ENCODE measurements around the gene LANCL1. TPM values are rescaled to one million over a fixed set of nuclear protein-coding genes. Genes with fewer than 3 reads are reported as not detected.
A peak's percentile ranks its signal among the peaks of the same experiment; 100 is the strongest.

The LANCL1 gene
- polyA plus RNA-seq, 4 donors = 8.6 to 41.3 (median 15.2) TPM

DNA sequence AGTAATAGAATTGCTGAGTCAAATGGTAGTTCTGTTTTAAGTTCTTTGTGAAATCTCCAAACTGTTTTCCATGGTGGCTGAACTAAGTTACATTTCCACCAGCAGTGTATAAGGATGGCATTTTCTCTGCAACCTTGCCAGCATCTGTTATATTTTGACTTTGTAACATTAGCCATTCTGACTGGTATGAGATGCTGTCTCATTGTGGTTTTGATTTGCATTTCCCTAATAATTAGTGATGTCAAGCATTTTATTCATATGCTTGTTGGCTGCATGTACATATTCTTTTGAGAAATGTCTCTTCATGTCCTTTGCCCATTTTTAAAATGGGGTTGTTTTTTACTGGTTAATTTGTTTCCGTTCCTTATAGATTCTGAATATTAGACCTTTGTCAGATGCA lies 63.9 kb downstream of the LANCL1 start:
- WGBS, 3 donors = 90 to 94% (median 92%) methylated on average over 1 of the region's 1 CpG
- FAIRE-seq = no peak
- no peaks in the 10 kb centered on the region for H3K4me1 ChIP-seq (ENCODE audit: control insufficient read depth in 3 of 3, insufficient read depth in 2 of 3, low read depth in 1 of 3, low read length in 2 of 3)

DNA sequence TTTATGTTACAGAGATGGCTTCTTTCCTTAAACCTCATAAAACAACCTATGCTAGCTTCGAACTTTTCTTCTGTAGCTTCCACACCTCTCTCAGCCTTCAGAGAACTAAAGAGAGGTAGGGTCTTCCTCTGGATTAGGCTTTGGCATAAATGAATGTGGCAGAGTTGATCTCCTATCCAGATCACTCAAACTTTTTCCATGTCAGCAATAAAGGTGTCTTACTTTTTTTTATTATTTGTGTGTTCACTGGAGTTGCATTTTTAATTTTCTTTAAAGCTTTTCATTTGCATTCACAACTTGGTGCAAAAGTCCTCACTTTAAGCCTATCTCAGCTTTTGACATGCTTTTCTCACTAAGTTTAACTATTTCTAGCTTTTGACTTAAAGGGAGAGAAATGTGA lies 66.0 kb downstream of the LANCL1 start:
- no peak overlapping the region for H3K27ac ChIP-seq (ENCODE audit: low read depth in 1 of 3, low read length in 2 of 3)
- FAIRE-seq = no peak
- no peaks in the 10 kb centered on the region for H3K4me1 ChIP-seq (ENCODE audit: control insufficient read depth in 3 of 3, insufficient read depth in 2 of 3, low read depth in 1 of 3, low read length in 2 of 3)
- H3K9me3 ChIP-seq (ENCODE audit: control insufficient read depth in 2 of 2, insufficient read depth in 1 of 2, low read depth in 1 of 2, low read length in 1 of 2) = no peaks in the 10 kb centered on the region
- DNase-seq = no peak
- H3K36me3 ChIP-seq (ENCODE audit: control insufficient read depth in 3 of 3, insufficient read depth in 2 of 3, low read depth in 1 of 3, low read length in 3 of 3) = no peaks in the 10 kb centered on the region
- H3K4me3 ChIP-seq (ENCODE audit: low read depth in 1 of 3, low read length in 3 of 3) = no peak overlapping the region
- 58 to 74% (median 65%) methylated on average over 1 of the region's 1 CpG for WGBS, 3 donors
- H3K27me3 ChIP-seq (ENCODE audit: control insufficient read depth in 3 of 3, insufficient read depth in 3 of 3, low read length in 3 of 3) = no peaks in the 10 kb centered on the region

More for the DNA sequence above, 63.9 kb downstream of the LANCL1 start:
- Histone ChIP-seq H3K9me3 (ENCODE audit: control insufficient read depth in 2 of 2, insufficient read depth in 1 of 2, low read depth in 1 of 2, low read length in 1 of 2) (no peaks in the 10 kb centered on the region), H3K27me3 (ENCODE audit: control insufficient read depth in 3 of 3, insufficient read depth in 3 of 3, low read length in 3 of 3) (peaks cover 0 to 4% (median 2%) of the 10 kb centered on the region in 3 donors), H3K27ac (ENCODE audit: low read depth in 1 of 3, low read length in 2 of 3) (no peak overlapping the region), H3K4me3 (ENCODE audit: low read depth in 1 of 3, low read length in 3 of 3) (no peak overlapping the region), H3K36me3 (ENCODE audit: control insufficient read depth in 3 of 3, insufficient read depth in 2 of 3, low read depth in 1 of 3, low read length in 3 of 3) (no peaks in the 10 kb centered on the region)
- DNase-seq = no peak

DNA sequence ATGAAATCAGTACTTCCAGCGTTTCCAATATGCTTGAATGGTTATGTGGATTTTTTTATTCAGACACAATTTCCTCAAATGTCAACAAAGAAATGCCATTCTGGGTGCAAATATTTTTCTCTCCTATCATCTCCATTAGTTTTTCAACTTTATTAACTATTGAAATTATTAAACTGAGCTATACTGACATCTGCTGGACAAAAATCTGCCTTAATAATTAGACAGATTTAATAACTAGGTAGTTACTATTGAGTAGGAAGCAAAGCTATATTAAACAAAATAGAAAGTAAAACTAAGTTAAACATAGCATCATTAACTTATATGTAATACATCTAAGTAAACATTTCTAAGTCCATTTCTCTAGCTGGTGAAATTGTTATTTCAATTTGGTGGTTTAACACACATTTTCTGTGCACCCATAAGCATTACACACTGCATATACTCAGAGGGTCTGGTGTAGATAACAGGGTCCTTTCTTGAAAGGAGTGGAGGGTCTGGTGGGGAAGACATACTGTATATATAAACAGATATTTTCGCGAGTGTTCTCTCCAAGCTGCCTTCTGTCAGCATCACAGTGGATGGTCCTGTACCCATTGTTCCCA lies 77.0 kb downstream of the LANCL1 start:
- no peaks in the 10 kb centered on the region for H3K36me3 ChIP-seq (ENCODE audit: control insufficient read depth in 3 of 3, insufficient read depth in 2 of 3, low read depth in 1 of 3, low read length in 3 of 3)
- no peaks in the 10 kb centered on the region for H3K27me3 ChIP-seq (ENCODE audit: control insufficient read depth in 3 of 3, insufficient read depth in 3 of 3, low read length in 3 of 3)
- peak; percentile 36 for FAIRE-seq
- DNase-seq = peak; percentile 2 to 41
- H3K4me3 ChIP-seq (ENCODE audit: low read depth in 1 of 3, low read length in 3 of 3) = no peak overlapping the region
- H3K9me3 ChIP-seq (ENCODE audit: control insufficient read depth in 2 of 2, insufficient read depth in 1 of 2, low read depth in 1 of 2, low read length in 1 of 2) = no peaks in the 10 kb centered on the region
- 53 to 63% (median 56%) methylated on average over 3 of the region's 3 CpGs for WGBS, 3 donors
- no peak overlapping the region for H3K27ac ChIP-seq (ENCODE audit: low read depth in 1 of 3, low read length in 2 of 3)
- H3K4me1 ChIP-seq (ENCODE audit: control insufficient read depth in 3 of 3, insufficient read depth in 2 of 3, low read depth in 1 of 3, low read length in 2 of 3) = no peaks in the 10 kb centered on the region

DNA sequence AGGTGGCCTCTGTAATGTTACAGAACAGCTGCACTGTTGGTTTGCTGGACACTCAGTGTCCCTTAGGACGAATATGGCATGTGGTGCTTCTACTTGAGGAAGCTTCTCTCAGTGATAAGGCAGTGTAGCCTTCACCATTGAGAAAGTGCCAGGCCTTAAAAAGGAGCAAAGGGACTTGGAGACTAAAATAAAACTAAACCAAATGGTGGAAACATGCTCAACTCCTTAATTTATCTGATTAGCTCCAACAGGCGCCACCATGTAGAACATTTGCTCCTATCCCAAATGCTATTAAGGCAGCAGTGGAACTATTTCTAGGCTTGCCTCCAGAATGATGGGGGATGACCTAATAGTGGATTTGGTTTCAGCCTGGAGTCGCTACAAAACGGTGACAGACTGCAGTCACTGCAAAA lies 84.1 kb downstream of the LANCL1 start:
- Histone ChIP-seq H3K4me1 (ENCODE audit: control insufficient read depth in 3 of 3, insufficient read depth in 2 of 3, low read depth in 1 of 3, low read length in 2 of 3) (no peaks in the 10 kb centered on the region), H3K36me3 (ENCODE audit: control insufficient read depth in 3 of 3, insufficient read depth in 2 of 3, low read depth in 1 of 3, low read length in 3 of 3) (no peaks in the 10 kb centered on the region), H3K27ac (ENCODE audit: low read depth in 1 of 3, low read length in 2 of 3) (no peak overlapping the region), H3K9me3 (ENCODE audit: control insufficient read depth in 2 of 2, insufficient read depth in 1 of 2, low read depth in 1 of 2, low read length in 1 of 2) (no peaks in the 10 kb centered on the region), H3K4me3 (ENCODE audit: low read depth in 1 of 3, low read length in 3 of 3) (no peak overlapping the region), H3K27me3 (ENCODE audit: control insufficient read depth in 3 of 3, insufficient read depth in 3 of 3, low read length in 3 of 3) (no peaks in the 10 kb centered on the region)
- DNase-seq (no peak), FAIRE-seq (no peak)
- 62 to 76% (median 72%) methylated on average over 4 of the region's 4 CpGs for WGBS, 3 donors

DNA sequence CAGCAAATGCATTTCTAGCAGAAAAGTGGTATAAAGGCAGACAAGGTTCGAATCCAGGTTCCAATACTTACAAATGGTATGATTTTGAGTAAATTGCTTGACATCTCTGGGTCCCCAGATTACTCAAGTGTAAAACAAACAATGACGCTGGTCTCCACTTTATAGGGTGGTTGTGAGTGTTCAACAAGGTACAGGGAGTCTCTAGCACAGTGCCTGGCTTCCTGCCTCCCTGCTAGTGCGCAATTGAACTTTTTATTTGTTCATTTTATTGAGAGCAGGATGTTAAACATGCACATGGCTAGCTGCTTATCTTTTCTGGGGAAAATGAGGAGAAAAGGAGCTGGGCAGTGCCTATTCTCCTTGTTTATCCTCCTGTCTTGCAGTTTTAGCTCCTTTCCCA lies 86.7 kb downstream of the LANCL1 start:
- H3K36me3 ChIP-seq (ENCODE audit: control insufficient read depth in 3 of 3, insufficient read depth in 2 of 3, low read depth in 1 of 3, low read length in 3 of 3) = no peaks in the 10 kb centered on the region
- no peak overlapping the region for H3K4me3 ChIP-seq (ENCODE audit: low read depth in 1 of 3, low read length in 3 of 3)
- 52 to 72% (median 53%) methylated on average over 3 of the region's 3 CpGs for WGBS, 3 donors
- FAIRE-seq (no peak), DNase-seq (no peak)
- H3K27me3 ChIP-seq (ENCODE audit: control insufficient read depth in 3 of 3, insufficient read depth in 3 of 3, low read length in 3 of 3) = no peaks in the 10 kb centered on the region
- H3K9me3 ChIP-seq (ENCODE audit: control insufficient read depth in 2 of 2, insufficient read depth in 1 of 2, low read depth in 1 of 2, low read length in 1 of 2) = no peaks in the 10 kb centered on the region
- H3K4me1 ChIP-seq (ENCODE audit: control insufficient read depth in 3 of 3, insufficient read depth in 2 of 3, low read depth in 1 of 3, low read length in 2 of 3) = no peaks in the 10 kb centered on the region
- no peak overlapping the region for H3K27ac ChIP-seq (ENCODE audit: low read depth in 1 of 3, low read length in 2 of 3)

DNA sequence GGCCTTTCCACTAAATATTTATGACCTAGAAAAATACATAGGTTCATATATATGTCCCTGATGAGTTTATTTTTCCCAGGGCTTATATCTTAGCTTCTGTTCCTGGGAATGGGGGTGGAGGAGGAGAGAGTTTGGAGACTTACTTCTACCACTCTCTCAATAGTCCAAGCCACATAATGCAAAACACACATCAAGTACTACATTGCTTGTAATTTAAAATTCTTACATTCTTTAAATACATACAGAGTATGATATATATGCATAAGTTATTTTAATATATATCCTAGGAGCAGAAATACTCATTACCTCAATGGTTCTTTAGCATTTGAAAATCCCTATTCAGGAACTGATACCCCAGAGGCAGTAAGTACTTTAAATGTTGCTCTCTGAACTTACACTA lies 88.4 kb downstream of the LANCL1 start:
- DNase-seq (no peak), FAIRE-seq (no peak)
- Histone ChIP-seq H3K4me3 (ENCODE audit: low read depth in 1 of 3, low read length in 3 of 3) (no peak overlapping the region), H3K27me3 (ENCODE audit: control insufficient read depth in 3 of 3, insufficient read depth in 3 of 3, low read length in 3 of 3) (no peaks in the 10 kb centered on the region), H3K4me1 (ENCODE audit: control insufficient read depth in 3 of 3, insufficient read depth in 2 of 3, low read depth in 1 of 3, low read length in 2 of 3) (no peaks in the 10 kb centered on the region), H3K36me3 (ENCODE audit: control insufficient read depth in 3 of 3, insufficient read depth in 2 of 3, low read depth in 1 of 3, low read length in 3 of 3) (no peaks in the 10 kb centered on the region), H3K9me3 (ENCODE audit: control insufficient read depth in 2 of 2, insufficient read depth in 1 of 2, low read depth in 1 of 2, low read length in 1 of 2) (no peaks in the 10 kb centered on the region), H3K27ac (ENCODE audit: low read depth in 1 of 3, low read length in 2 of 3) (no peak overlapping the region)

DNA sequence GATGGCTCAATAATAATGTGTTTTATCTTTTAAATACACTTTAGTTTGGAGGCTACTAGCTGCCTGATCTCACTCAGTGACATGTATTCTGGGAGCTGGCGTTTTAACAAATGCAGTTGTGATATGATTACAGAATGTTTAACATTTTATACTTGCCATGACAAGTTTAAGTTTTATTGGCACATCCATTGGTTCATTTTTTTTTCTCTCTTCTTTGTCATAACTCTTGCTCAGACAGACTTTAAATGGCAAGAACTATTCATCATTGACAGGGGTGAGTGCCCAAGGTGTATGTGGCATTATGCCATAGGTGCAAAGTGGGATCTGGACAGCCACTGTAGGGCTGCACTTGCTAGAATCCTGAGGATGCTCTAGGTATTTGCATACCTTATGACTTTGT lies 89.5 kb downstream of the LANCL1 start:
- Histone ChIP-seq H3K4me1 (ENCODE audit: control insufficient read depth in 3 of 3, insufficient read depth in 2 of 3, low read depth in 1 of 3, low read length in 2 of 3) (no peaks in the 10 kb centered on the region), H3K9me3 (ENCODE audit: control insufficient read depth in 2 of 2, insufficient read depth in 1 of 2, low read depth in 1 of 2, low read length in 1 of 2) (no peaks in the 10 kb centered on the region), H3K27me3 (ENCODE audit: control insufficient read depth in 3 of 3, insufficient read depth in 3 of 3, low read length in 3 of 3) (no peaks in the 10 kb centered on the region), H3K36me3 (ENCODE audit: control insufficient read depth in 3 of 3, insufficient read depth in 2 of 3, low read depth in 1 of 3, low read length in 3 of 3) (no peaks in the 10 kb centered on the region), H3K27ac (ENCODE audit: low read depth in 1 of 3, low read length in 2 of 3) (no peak overlapping the region), H3K4me3 (ENCODE audit: low read depth in 1 of 3, low read length in 3 of 3) (no peak overlapping the region)
- WGBS, 3 donors = 35 to 44% (median 39%) methylated on average over 1 of the region's 1 CpG
- DNase-seq (no peak), FAIRE-seq (no peak)

Other genes starting within 250 kb of the LANCL1 start
- 10 to 100 TPM in 1 of 4 donors, 1 to 10 TPM in 2, not detected in 1; 1.1 to 19.9 (median 5.4) TPM for gene MYL1, start 161.6 kb downstream of the LANCL1 start, polyA plus RNA-seq
- gene CPS1, start 79.8 kb upstream of the LANCL1 start, polyA plus RNA-seq = 100 to 1,000 TPM in 3 of 4 donors, 10 to 100 TPM in 1; 64.0 to 744 (median 155) TPM

Measured in small intestine (tissue), 7 donors.